ENCODE measurements around the gene ALPK3.
"Not testable (repeated sequence)": the region's sequence is repeated elsewhere in the genome, so short reads cannot be mapped to it uniquely, and the experiment has no call there.

Gene ALPK3

DNA sequence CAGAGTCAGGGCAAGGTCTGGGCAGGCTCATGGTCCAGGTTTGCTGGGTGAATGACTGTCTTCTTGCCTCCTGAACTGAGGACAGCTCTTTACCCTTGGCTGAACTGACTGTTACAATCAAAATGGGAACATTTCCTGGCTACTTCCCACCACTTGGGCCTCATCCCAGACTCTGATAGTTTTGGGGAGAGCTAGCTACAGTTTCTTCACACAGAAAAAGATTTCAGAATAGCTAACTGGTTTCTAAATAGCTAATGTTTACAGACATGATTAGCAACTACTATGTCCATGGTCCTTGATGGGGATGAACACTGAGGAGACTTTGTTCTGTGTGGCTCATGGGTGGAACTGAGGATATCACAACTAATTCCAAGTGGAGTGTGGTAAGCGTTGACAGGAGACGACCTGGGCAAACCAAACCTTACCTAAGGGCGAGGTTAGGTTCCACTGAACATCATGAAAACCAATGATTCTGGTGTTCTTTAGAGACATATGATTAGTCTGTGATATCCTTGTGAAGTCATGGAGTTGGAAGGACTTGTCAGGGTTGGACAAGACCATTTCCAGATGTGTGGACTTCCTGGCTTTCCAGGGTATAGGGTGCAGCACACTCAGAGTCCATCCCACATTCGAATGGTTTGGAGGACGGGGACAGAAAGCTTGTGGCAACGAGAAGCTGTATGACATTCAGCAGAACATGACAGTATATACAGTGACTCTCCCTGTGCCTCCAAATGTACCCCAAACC is 7.3 kb downstream of the ALPK3 start:
- DNase-seq, result no peak

DNA sequence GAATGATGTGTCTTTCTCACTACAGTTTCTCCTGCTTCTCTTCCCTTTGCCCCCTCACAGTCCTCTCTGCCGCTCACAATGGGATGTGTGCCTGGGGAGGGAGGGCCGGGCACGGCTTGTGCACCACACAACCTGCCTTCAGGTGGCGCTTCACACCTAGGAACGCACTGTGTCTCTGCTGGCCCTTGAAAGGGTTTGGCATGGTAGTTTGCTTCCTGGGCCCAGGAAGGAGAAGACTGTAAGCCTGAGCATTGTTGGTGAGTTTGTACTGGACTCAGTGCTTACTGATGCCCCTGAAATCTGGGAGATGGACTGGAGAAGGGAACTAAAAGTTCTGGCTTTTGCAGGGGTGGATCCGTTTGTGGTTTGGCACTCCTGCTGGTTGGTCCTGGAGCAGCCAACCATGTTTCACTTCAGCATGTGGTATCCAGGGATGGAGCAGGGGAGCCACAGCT is 9.2 kb downstream of the ALPK3 start:
- no peak for DNase-seq

DNA sequence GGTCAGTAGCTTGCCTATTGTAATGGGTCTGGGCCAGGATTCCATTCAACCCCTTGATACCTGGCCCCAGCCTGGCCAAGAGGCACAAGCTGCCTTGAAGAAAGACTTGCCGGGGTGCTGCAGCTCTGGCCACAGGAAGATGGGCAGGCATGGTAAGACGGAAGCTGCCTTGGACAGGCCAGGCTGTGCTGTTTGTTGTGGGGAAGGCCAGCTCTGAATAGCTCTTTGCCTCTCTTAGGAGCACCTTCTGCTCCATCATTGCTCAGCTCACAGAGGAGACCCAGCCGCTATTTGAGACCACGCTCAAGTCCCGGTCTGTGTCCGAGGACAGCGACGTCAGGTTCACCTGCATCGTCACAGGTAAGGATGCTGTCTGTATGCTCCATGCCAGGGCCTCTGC is 10.1 kb downstream of the ALPK3 start:
- no peak for DNase-seq

DNA sequence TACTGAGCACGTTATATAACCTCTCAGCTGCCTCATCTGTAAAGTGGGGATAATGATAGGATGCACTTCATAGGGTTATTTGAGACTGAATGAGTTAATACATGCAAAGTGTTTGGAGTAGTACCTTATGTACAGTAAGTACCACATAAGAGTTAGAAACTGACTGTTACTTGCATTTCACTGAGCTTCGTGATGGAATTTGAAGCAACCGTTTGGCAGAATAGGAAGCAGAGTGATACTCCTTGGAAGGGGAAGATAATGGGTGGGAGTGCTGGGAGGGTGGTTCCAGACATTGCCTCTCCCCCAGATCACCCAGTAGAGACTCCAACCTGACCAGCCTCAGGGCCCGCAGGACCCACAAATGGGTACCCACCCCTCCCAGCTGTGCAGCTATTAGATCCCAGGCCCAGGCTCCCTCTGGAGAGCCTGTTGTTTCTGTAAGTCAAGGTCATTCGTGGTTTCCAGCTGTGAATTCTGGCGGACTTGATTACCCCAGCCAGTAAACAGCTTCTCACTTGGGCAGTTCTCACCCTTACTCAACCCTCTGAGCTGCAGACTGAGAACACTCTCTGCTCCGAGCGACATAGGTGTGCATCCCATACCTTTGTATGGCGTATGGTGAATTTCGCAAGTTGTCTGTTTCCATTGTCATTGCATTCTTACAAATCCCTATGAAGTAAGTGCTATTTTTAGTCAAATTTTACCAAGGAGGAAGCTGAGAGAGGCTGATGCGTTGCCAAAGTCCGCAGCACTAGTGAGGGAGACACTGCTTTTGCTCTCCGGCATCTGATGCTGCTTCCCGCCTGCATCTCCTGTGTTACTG is 11.1 kb downstream of the ALPK3 start:
- DNase-seq, result no peak

DNA sequence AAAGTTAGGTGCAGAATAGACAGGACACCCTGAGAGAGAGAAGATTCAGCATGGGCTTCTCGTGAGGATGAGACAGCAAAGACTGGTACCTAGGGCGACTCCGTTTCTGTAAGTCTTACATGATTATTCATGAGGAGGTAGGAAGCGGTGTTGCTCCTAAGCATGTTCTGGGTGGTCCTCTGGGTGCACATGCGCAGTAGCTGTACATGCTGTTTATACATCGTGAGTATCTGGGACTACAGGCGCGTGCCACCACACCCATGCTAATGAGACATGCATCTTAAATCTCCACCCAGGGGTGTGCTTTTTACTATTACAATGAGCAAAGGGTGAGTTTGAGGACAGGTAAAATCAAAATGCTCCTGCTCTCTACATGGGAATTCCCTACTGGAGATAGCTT is 12.3 kb downstream of the ALPK3 start:
- DNase-seq, result no peak

DNA sequence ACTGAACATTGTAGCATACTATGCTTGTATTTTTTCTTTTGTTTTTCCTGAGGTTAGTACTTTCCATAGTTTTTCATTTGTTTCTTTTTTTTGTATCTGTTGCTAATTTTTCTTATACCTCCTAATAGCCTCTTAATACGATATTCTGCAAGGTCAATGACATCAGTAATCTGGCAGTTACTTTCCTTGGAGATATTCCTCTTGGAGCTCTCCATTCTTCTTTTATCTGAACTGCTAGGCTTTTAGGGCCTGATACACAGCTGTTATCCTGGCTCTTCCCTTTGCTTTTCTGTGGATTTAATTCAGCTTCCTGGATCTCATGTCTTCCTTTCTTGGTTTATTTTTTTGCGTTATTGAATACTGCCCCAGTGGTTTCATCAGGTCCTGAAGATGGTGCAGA is 12.9 kb downstream of the ALPK3 start:
- DNase-seq, result no peak

DNA sequence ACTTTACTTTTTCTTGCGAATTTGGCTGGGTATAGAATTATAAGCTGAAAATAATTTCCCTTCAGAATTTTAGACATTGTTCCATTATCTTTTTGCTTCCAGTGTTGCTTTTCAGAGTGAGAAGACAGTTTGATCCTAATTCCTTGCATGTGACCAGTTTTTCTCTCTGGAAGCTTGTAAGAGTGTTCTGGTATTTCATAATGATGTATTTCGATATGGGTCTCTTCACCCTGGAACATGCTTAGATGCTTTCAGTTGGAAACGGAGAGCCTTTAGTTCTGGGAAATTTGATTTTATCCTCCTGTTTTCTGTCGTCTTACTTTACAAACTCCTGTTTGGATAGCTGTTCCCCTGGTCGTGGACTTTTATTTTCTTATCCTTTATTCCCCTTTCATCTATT is 13.9 kb downstream of the ALPK3 start:
- no peak for DNase-seq

DNA sequence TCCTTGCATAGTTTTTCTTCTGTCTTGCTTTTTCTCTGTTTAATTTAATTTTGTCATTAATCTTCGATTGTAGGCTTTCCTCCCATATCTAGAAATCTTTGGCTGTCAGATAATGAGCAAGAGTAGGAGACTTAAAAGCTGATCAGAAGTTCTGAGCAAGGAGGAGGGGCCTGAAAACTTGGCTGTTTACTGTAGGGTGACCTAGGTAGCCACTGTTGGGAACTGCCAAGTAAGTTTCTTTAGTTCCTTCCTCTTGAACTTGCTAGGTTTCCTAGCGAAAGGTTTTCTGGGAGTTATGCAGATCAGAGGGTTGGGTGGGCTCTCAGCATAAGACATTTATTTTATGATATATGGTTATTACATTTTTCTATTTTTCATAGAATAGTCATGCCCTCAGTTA is 14.5 kb downstream of the ALPK3 start:
- DNase-seq, result no peak

DNA sequence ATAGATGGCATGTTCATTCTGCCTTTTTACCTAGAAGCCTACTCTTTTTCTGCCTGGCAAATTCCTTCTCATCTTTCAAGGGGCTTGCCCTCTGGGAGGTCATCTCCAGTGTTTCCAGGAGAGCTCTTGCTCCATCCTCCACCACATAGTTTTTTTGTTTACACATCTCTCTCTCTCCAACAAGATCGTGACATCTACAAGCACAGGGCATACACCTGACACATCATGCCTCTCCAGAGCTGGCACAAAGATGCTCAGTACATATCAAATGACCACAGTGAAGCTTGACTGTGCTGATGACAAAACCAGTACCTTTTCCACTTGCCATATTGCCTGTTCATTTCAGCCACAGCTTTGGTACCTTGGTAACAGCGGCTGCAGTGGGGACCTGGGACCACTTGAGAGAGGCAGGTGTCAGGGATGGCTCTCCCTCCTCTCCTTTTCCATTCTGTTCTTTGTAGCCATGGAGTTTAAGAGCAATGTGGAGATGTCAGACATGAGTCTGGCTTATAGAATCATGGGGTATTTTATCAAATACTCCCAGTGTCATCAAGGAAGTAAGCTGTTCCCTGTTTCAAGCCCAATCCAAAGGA is 15.4 kb downstream of the ALPK3 start:
- DNase-seq, result peak; percentile 25

DNA sequence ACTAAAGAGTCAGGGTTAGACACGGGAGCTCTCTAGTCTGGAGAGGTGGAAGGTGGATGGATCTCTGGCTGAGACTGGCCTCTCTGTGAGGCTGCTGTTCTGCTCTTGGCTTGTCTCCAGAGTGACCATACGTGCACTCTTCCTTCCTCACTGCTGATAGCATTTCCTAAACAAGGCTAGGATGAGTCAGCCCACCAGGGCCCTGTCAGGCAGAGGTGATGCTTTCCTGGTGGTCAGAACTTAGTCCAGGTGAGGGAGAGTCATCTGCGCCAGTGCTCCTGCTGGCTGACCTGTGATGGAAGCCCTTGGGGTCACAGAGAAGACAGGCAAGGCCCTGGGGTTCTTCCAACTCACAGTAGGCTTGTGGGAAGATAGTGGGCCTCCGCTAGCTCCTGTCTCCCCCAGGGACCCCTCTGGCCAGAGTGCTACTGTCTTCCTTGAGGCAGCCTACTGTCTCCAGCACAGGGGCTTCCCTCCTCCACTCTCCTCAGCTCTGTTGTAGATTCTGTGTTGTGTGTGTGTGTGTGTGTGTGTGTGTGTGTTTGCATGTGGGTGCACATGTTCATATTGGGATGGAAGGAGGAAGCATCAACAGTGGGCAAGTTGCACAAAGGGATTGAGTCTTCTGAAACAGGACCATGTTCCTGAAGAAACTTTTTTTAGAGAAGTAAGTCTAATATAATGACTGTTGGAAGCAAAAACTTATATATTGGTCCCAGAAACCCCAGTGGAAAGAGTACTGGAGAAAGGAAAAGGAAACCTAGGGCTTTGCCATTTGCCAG is 16.5 kb downstream of the ALPK3 start:
- no peak for DNase-seq

DNA sequence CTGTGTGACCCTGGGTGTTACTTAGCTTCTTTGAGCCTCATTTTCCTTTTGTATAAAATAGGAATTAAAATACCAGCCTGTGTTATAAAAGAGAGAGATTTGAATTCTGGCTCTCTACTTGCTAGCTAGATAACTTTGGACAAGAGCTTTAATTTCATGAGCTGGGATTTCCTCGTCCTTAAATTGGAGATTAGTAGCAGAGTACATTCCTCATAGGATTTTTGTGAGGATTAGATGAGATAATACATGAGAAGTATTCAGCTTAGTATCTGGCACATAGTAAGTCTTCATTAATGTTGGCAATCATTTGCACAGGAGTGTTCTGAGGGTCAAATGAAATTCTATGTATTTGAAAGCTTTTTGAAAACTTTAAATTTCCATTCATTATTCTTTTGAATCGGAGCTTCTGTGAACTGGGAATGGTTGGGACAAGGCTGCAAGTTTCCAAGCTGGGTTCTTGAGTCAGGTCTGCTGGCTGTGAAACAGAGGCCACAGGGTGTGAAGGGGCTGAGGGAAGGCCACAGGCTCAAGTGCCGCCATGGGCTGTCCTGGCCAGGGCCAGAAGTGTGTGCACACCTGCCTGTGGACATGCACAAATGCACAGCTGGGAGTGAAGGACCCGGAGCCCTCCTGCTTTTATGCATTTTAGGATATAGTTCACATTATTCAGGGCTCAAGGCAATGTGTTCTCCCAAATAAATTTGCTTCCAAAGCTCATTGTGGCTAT is 17.2 kb downstream of the ALPK3 start:
- DNase-seq, result no peak

DNA sequence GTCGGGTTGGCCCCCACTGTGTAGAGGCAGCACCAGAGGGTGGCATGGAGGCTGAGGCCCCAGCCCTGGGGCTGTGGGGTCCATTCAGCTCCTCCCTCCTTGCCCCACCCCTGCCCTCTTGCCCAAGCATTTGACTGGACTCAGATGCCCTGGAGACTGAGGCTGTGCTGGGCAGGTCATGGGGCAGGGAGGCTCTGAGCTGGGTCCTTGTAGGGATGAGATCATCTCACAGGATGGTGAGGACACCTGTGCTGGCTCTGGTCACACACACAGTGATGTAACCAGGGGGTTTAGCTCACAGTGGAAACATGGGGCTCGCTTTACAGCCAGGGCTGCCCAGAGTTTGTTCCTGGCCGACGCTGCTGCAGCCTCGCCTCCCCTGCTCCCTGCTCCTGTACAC is 17.8 kb downstream of the ALPK3 start:
- no peak for DNase-seq

DNA sequence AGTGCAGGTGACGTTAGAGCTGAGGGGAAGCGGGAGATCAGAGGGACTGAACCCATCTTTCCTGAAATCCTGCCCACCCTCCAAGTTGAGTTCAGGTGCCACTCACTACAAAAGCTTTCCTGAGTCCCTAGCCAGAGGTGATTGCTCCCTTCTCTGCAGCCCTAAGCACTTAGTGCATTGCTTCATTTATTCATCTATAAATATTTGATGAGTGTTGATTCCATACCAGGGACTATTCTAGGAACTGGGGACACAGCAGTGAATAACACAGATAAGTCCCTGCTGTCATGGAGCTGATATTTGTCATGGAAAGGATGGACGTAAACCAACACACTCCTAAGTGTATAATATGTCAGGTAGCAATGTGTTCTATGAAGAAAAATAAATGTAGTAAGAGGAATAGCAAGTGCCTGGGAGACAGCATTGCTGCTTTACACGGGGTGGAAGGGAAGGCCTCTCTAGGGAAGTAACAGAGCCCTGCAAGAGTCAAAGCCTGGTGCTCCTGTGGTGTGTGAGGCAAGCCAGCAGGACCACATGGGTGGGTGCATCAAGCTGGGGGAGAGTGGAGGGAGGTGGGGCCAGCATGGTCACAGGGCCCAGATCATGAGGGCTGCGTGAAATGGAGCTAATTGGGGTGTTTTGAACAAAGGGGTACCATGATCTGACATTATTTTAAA is 18.6 kb downstream of the ALPK3 start:
- no peak for DNase-seq

DNA sequence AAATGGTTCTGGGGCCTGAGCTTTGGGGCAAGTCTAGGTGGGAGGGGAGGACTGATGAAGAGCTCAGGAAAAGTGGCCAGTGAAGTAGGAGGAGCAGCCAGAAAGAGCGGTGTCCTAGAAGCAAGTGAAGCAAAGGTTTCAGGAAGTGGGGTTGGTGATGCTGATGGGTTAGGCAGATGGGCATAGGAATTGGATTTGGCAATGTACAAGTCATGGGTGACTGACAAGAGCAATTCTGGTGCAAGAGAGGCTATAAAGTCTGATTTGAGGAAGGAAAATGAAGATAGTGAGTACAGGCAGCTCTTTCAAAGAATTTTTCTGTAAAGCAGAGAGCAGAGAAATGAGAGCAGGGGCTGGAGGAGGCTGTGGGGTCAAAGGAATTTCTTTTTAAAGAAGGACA is 19.7 kb downstream of the ALPK3 start:
- no peak for DNase-seq

DNA sequence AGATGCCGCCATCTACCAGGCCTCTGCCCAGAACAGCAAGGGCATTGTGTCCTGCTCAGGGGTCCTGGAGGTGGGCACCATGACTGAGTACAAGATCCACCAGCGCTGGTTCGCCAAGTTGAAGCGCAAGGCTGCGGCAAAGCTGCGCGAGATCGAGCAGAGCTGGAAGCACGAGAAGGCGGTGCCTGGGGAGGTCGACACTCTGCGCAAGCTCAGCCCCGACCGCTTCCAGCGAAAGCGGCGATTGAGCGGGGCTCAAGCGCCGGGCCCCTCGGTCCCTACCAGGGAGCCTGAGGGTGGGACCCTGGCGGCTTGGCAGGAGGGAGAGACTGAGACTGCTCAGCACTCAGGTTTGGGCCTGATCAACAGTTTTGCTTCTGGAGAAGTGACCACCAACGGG is 22.6 kb downstream of the ALPK3 start:
- DNase-seq, result no peak

DNA sequence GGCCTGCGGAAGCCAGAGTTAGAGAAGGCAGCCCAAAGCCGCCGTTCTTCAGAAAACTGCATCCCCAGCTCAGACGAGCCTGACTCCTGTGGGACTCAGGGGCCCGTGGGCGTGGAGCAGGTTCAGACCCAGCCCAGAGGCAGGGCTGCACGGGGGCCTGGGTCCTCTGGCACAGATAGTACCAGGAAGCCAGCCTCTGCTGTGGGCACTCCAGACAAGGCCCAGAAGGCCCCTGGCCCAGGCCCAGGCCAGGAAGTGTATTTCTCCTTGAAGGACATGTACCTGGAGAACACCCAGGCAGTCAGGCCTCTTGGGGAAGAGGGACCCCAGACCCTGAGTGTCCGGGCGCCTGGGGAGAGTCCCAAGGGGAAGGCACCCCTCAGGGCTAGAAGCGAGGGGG is 23.1 kb downstream of the ALPK3 start:
- DNase-seq, result no peak

DNA sequence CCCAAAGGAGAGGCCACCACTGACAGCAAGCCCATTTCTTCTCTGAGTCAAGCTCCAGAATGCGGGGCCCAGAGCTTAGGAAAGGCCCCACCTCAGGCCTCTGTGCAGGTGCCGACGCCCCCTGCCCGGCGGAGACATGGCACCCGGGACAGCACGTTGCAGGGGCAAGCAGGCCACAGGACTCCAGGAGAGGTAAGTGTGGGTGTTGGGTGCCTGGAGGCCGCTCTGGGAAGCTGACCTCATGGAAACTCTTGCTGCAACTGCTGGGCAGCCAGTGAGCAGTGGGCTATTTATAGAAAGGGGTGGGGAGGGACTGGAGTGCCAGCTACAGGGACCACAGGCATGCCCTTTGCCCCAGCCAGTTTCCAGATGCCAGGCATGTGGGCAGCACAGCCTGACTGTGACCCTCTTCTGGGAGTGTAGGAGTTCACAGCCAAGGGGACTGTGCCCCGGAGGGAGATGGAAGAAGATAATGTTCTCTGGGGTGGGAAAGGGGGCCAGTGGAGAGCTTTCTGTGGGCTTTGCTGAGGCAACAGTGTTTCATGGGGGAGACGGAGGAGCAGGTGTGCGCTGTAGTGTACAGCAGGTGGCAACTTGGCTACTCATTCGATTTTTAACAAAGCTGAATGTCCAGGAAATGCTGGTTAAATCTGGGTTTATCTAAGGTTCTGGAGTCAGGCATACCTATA is 23.7 kb downstream of the ALPK3 start:
- DNase-seq, result no peak

DNA sequence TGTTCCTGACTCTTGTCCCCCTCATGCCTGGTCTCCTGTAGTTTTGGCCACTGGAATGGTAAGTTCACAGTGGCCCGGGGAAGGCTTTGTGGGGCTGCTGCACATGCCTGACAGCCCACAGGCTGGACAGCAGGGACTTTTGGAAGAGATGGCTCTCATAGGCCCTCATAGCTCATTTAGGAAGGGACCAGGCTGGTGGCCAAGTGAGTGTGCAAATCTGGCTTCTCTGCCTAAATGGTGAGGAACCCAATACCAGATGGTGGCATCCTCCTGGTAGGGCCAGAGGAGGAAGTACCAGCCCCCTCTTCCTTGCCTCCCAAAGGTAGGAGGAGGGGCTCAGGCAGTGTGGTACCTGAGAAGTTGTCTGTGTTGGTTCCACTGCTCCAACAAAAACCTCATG is 25.6 kb downstream of the ALPK3 start:
- no peak for DNase-seq

DNA sequence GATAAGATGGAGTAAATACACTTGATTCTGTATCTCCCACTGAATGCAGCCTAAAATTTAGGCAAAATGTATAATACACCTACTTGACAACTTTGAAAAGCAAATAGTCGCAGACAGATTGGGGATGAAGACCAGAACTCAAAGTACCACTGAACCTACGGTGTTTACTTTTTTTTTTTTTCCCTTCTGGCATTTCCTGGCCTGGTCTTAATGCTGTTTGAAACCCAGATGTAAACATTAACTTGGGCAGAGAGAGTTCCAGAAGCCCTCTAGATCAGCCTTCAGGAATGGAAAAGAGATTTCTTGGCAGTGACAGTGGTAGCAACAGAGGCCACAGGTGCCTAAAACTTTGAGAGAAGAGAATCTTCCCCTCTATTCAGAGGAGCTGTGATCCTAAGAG is 27.8 kb downstream of the ALPK3 start:
- no peak for DNase-seq

DNA sequence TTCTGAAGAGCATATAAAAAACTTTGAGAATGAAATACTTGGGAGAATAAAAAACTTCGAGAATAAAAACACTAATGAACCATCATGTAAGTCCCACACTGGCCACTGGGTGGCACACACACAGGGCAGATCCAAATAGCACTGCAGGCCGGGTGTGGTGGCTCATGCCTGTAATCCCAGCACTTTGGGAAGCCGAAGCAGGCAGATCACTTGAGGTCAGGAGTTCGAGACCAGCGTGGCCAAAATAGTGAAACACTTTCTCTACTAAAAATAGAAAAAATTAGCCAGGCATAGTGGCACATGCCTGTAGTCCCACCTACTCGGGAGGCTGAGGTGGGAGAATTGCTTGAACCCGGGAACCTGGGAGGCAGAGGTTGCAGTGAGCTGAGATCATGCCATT is 28.5 kb downstream of the ALPK3 start:
- not testable (repeated sequence) for DNase-seq

DNA sequence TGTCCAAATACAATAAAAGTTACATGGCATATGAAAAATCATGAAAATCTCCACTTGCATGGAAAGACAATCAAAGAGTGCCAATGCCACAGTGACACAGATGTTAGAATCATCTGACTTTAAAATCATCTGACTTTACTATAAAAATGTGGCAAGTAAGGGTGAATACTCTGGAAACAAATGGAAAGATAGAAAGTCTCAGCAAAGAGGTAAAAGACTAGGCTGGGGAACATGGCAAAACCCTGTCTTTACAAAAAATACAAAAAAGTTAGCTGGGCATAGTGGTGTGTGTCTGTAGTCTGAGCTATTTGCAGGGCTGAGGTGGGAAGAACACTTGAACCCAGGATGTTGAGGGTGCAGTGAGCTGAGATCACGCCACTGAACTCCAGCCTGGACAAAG is 29.1 kb downstream of the ALPK3 start:
- no peak for DNase-seq
